ENCODE data around the gene TJAP1.

Gene TJAP1

DNA sequence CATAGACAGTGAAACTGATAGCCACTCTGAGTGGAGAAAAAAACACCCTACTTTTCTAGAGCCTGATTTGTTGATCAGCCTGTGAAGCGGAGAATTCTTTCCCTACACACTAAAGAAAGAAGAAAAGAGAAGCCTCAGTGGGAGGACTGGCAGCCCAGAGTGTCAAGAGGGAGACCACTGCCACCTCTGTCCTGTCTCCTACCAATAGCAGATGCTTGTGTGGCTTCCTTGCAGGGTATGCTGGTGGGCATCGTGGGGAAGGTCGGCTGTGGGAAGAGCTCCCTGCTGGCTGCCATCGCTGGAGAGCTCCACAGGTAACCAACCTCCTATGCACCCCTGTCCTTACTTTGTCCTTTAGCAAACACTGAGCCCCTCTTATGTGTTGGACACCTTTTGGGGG, 39.7 kb upstream of the TJAP1 start:
- no peak overlapping the region for H3K4me3 ChIP-seq (ENCODE audit: low read length)
- H3K9me3 ChIP-seq (ENCODE audit: control insufficient read depth, low read length), result no peaks in the 10 kb centered on the region
- peak overlapping the region; percentile 8 for H3K9ac ChIP-seq (ENCODE audit: low read length)
- peaks cover 41% of the 10 kb centered on the region for H3K36me3 ChIP-seq (ENCODE audit: control insufficient read depth, insufficient read depth, low read length, severe bottlenecking)
- H3K4me1 ChIP-seq (ENCODE audit: control insufficient read depth, insufficient read depth, low read length), result peaks cover 24% of the 10 kb centered on the region
- H3K27me3 ChIP-seq (replicated peaks; ENCODE audit: control insufficient read depth, insufficient read depth, low read length), result no peaks in the 10 kb centered on the region
- DNase-seq (ENCODE audit: low read depth), result no peak

DNA sequence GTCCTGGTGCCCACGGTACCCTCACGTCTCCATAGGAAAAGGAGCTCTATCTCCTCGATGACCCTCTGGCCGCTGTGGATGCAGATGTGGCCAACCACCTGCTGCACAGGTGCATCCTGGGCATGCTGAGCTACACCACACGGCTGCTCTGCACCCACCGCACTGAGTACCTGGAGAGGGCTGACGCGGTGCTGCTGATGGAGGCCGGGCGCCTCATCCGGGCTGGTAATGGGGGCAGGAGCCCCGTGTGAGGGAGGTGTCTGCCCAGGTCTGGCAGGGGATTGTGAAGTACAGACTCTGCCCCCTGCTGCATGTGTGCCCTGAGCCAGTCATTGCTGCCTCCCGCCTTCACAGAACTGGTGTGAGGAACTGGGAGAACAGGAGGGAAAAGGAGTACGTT, 34.4 kb upstream of the TJAP1 start:
- H3K9me3 ChIP-seq (ENCODE audit: control insufficient read depth, low read length), result no peaks in the 10 kb centered on the region
- H3K27me3 ChIP-seq (replicated peaks; ENCODE audit: control insufficient read depth, insufficient read depth, low read length), result no peaks in the 10 kb centered on the region
- no peak for DNase-seq (ENCODE audit: low read depth)
- H3K4me3 ChIP-seq (ENCODE audit: low read length), result no peak overlapping the region
- peaks cover 70% of the 10 kb centered on the region for H3K36me3 ChIP-seq (ENCODE audit: control insufficient read depth, insufficient read depth, low read length, severe bottlenecking)
- no peaks in the 10 kb centered on the region for H3K4me1 ChIP-seq (ENCODE audit: control insufficient read depth, insufficient read depth, low read length)
- no peak overlapping the region for H3K9ac ChIP-seq (ENCODE audit: low read length)

DNA sequence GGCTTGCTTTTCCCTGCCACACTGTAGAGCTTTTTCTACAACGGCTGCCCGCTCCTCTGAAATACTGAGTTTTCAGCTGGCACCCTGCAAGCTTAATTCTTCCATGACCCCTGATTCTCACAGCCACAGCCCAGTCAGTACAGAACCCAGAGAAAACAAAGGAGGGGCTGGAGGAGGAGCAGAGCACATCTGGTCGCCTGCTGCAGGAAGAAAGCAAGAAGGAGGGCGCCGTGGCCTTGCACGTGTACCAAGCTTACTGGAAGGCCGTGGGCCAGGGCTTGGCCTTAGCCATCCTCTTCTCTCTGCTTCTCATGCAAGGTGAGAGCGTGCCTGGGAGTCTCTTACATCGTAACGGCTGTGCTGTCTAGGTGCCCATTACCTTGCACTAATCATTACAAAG, 33.3 kb upstream of the TJAP1 start:
- no peaks in the 10 kb centered on the region for H3K27me3 ChIP-seq (replicated peaks; ENCODE audit: control insufficient read depth, insufficient read depth, low read length)
- DNase-seq (ENCODE audit: low read depth), result no peak
- no peaks in the 10 kb centered on the region for H3K9me3 ChIP-seq (ENCODE audit: control insufficient read depth, low read length)
- peaks cover 71% of the 10 kb centered on the region for H3K36me3 ChIP-seq (ENCODE audit: control insufficient read depth, insufficient read depth, low read length, severe bottlenecking)
- H3K4me1 ChIP-seq (ENCODE audit: control insufficient read depth, insufficient read depth, low read length), result no peaks in the 10 kb centered on the region
- no peak overlapping the region for H3K9ac ChIP-seq (ENCODE audit: low read length)
- H3K4me3 ChIP-seq (ENCODE audit: low read length), result no peak overlapping the region

DNA sequence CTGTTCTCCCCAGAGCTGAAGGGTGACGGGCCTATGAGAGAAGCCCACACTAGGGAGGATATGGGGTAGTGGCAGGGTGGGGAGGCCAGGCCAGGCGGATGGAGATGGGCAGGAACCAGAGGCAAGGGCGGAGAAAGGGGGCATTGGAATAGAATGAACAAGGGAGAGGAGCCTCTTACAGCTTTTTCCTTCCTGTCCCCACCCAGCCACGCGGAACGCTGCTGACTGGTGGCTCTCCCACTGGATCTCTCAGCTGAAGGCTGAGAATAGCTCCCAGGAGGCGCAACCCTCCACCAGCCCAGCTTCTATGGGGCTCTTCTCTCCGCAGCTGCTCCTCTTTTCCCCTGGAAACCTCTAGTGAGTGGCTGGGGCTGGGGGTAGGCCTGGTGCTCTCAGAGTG, 32.8 kb upstream of the TJAP1 start:
- Histone ChIP-seq H3K4me3 (ENCODE audit: low read length) (no peak overlapping the region), H3K36me3 (ENCODE audit: control insufficient read depth, insufficient read depth, low read length, severe bottlenecking) (peaks cover 77% of the 10 kb centered on the region), H3K9ac (ENCODE audit: low read length) (no peak overlapping the region), H3K9me3 (ENCODE audit: control insufficient read depth, low read length) (no peaks in the 10 kb centered on the region), H3K4me1 (ENCODE audit: control insufficient read depth, insufficient read depth, low read length) (no peaks in the 10 kb centered on the region), H3K27me3 (replicated peaks; ENCODE audit: control insufficient read depth, insufficient read depth, low read length) (no peaks in the 10 kb centered on the region)
- DNase-seq (ENCODE audit: low read depth), result no peak

DNA sequence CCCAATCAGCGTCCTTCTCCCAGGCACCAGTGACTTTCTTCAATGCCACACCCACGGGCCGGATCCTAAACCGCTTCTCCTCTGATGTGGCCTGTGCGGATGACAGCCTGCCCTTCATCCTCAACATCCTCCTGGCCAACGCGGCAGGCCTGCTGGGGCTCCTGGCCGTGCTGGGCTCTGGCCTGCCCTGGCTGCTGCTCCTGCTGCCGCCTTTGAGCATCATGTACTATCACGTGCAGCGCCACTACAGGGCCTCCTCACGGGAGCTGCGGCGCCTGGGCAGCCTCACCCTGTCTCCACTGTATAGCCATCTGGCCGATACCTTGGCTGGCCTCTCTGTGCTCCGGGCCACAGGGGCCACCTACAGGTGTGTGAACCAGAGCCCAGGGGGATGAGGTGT, 31.8 kb upstream of the TJAP1 start:
- no peak for DNase-seq (ENCODE audit: low read depth)
- H3K27me3 ChIP-seq (replicated peaks; ENCODE audit: control insufficient read depth, insufficient read depth, low read length), result no peaks in the 10 kb centered on the region
- H3K4me1 ChIP-seq (ENCODE audit: control insufficient read depth, insufficient read depth, low read length), result no peaks in the 10 kb centered on the region
- H3K4me3 ChIP-seq (ENCODE audit: low read length), result no peak overlapping the region
- H3K36me3 ChIP-seq (ENCODE audit: control insufficient read depth, insufficient read depth, low read length, severe bottlenecking), result peaks cover 87% of the 10 kb centered on the region
- H3K9ac ChIP-seq (ENCODE audit: low read length), result no peak overlapping the region
- no peaks in the 10 kb centered on the region for H3K9me3 ChIP-seq (ENCODE audit: control insufficient read depth, low read length)

DNA sequence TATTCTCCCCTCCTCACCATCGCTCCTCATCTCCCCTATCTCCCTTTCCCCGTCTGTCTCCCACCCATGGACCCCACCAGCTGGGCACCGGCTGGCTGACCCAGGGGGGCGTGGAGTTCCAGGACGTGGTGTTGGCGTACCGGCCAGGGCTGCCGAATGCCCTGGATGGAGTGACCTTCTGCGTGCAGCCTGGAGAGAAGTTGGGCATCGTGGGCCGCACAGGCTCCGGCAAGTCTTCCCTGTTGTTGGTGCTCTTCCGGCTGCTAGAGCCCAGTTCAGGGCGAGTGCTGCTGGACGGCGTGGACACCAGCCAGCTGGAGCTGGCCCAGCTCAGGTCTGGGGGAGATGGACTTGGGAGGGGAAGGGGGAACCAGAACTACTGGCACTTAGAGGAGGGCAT, 29.8 kb upstream of the TJAP1 start:
- Histone ChIP-seq H3K9ac (ENCODE audit: low read length) (no peak overlapping the region), H3K27me3 (replicated peaks; ENCODE audit: control insufficient read depth, insufficient read depth, low read length) (no peaks in the 10 kb centered on the region), H3K9me3 (ENCODE audit: control insufficient read depth, low read length) (no peaks in the 10 kb centered on the region), H3K4me1 (ENCODE audit: control insufficient read depth, insufficient read depth, low read length) (no peaks in the 10 kb centered on the region), H3K36me3 (ENCODE audit: control insufficient read depth, insufficient read depth, low read length, severe bottlenecking) (peaks cover 92% of the 10 kb centered on the region), H3K4me3 (ENCODE audit: low read length) (no peak overlapping the region)
- DNase-seq (ENCODE audit: low read depth), result no peak

DNA sequence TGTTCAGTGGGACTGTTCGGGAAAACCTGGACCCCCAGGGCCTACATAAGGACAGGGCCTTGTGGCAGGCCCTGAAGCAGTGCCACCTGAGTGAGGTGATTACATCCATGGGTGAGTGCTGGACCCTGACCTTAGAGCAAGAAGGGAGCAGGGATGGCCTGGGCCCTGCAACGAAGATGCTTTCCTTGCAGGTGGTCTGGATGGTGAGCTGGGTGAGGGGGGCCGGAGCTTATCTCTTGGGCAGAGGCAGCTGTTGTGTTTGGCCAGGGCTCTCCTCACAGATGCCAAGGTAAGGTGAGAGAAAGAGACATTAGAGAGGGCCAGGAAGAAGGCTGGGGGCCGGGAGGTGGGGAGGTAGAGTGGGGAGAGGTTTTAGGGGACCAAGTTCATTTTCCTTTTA, 28.5 kb upstream of the TJAP1 start:
- no peaks in the 10 kb centered on the region for H3K27me3 ChIP-seq (replicated peaks; ENCODE audit: control insufficient read depth, insufficient read depth, low read length)
- H3K36me3 ChIP-seq (ENCODE audit: control insufficient read depth, insufficient read depth, low read length, severe bottlenecking), result peaks cover 79% of the 10 kb centered on the region
- DNase-seq (ENCODE audit: low read depth), result no peak
- H3K9ac ChIP-seq (ENCODE audit: low read length), result no peak overlapping the region
- no peaks in the 10 kb centered on the region for H3K4me1 ChIP-seq (ENCODE audit: control insufficient read depth, insufficient read depth, low read length)
- H3K4me3 ChIP-seq (ENCODE audit: low read length), result no peak overlapping the region
- H3K9me3 ChIP-seq (ENCODE audit: control insufficient read depth, low read length), result no peaks in the 10 kb centered on the region

DNA sequence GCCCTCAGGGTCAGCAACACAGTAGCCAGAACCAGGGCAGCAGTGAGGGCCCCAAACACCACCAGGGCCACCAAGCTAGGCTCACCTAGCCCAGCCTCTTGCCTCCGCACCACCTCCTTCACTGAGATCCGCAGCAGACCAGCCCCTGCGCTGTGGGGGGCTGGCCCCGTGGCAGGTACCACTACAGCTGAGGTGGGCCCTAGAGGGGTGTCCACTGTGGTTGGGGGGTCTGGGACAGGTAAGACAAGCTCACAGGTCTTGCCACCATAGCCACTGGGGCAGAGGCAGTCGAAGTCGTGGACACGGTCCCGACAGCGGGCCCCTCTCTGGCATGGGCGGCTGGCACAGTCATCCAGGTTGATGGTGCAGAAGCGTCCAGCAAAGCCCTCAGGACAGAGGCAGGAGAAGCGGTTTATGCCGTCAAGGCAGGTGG, 26.7 kb upstream of the TJAP1 start:
- Histone ChIP-seq H3K4me1 (ENCODE audit: control insufficient read depth, insufficient read depth, low read length) (peaks cover 2% of the 10 kb centered on the region), H3K9me3 (ENCODE audit: control insufficient read depth, low read length) (no peaks in the 10 kb centered on the region), H3K27me3 (replicated peaks; ENCODE audit: control insufficient read depth, insufficient read depth, low read length) (peaks cover 1% of the 10 kb centered on the region), H3K9ac (ENCODE audit: low read length) (no peak overlapping the region), H3K36me3 (ENCODE audit: control insufficient read depth, insufficient read depth, low read length, severe bottlenecking) (peaks cover 61% of the 10 kb centered on the region), H3K4me3 (ENCODE audit: low read length) (no peak overlapping the region)
- no peak for DNase-seq (ENCODE audit: low read depth)

DNA sequence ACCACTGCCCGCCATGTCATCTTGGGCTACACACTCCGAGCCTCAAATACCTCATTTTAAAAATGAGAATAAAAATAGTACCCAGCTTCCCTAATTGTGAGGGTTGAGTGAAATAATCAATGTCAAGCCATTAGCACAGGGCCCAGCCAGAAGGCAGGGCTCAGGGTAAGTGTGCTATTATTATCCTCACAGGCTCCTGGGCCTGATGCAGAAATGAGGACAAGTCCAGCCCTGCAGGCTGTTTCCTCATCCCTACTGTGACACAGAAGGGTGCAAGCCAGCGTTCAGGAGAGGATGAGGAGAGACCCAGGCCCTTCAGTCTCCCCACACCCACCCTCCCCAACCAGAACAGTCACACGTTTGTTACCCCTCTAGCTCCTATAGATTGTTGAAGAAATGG, 26.0 kb upstream of the TJAP1 start:
- Histone ChIP-seq H3K4me1 (ENCODE audit: control insufficient read depth, insufficient read depth, low read length) (peaks cover 3% of the 10 kb centered on the region), H3K27me3 (replicated peaks; ENCODE audit: control insufficient read depth, insufficient read depth, low read length) (peaks cover 8% of the 10 kb centered on the region), H3K9ac (ENCODE audit: low read length) (no peak overlapping the region), H3K36me3 (ENCODE audit: control insufficient read depth, insufficient read depth, low read length, severe bottlenecking) (peaks cover 55% of the 10 kb centered on the region), H3K9me3 (ENCODE audit: control insufficient read depth, low read length) (no peaks in the 10 kb centered on the region), H3K4me3 (ENCODE audit: low read length) (no peak overlapping the region)
- DNase-seq (ENCODE audit: low read depth), result no peak

DNA sequence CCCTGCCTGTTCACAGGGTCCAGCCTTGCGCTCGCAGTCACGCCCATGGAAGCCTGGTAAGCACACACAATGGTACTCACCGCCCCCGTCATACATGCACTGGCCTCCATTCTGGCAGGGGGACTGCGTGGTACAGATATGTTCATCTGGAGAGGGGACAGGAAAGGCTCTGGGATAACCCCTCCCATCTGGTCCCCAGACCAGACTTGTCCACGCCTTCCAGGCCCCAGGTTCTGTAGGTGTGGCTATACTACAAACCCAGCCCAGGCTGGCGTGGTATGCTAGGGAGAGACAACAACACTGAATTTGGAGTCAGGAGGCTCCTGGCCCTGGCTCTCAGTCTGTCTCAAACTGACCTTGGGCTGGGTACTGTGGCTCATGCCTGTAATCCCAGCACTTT, 25.4 kb upstream of the TJAP1 start:
- no peak for DNase-seq (ENCODE audit: low read depth)
- peaks cover 53% of the 10 kb centered on the region for H3K36me3 ChIP-seq (ENCODE audit: control insufficient read depth, insufficient read depth, low read length, severe bottlenecking)
- no peak overlapping the region for H3K4me3 ChIP-seq (ENCODE audit: low read length)
- H3K4me1 ChIP-seq (ENCODE audit: control insufficient read depth, insufficient read depth, low read length), result peaks cover 3% of the 10 kb centered on the region
- H3K9me3 ChIP-seq (ENCODE audit: control insufficient read depth, low read length), result no peaks in the 10 kb centered on the region
- H3K9ac ChIP-seq (ENCODE audit: low read length), result no peak overlapping the region
- peaks cover 11% of the 10 kb centered on the region for H3K27me3 ChIP-seq (replicated peaks; ENCODE audit: control insufficient read depth, insufficient read depth, low read length)

DNA sequence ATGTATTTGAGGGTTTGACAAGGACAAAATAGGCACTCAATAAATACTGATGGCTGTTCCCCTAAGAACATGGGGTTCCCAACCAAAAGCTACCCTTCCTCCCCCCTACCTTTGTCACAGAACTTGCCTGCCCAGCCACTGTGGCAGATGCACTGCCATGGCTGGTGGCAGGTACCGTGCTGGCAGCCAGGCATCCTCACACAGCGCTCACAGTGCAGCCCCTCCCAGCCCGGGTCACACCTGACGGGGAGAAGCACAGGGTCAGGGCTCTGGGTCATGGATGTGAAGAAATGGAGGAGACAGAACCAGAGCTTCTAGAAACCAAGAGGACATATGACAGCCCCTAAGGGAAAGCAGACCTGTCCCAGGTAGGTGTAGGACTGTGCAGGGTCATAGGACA, 24.5 kb upstream of the TJAP1 start:
- Histone ChIP-seq H3K36me3 (ENCODE audit: control insufficient read depth, insufficient read depth, low read length, severe bottlenecking) (peaks cover 43% of the 10 kb centered on the region), H3K9ac (ENCODE audit: low read length) (no peak overlapping the region), H3K27me3 (replicated peaks; ENCODE audit: control insufficient read depth, insufficient read depth, low read length) (peaks cover 11% of the 10 kb centered on the region), H3K4me1 (ENCODE audit: control insufficient read depth, insufficient read depth, low read length) (peaks cover 3% of the 10 kb centered on the region), H3K9me3 (ENCODE audit: control insufficient read depth, low read length) (no peaks in the 10 kb centered on the region), H3K4me3 (ENCODE audit: low read length) (no peak overlapping the region)
- no peak for DNase-seq (ENCODE audit: low read depth)

DNA sequence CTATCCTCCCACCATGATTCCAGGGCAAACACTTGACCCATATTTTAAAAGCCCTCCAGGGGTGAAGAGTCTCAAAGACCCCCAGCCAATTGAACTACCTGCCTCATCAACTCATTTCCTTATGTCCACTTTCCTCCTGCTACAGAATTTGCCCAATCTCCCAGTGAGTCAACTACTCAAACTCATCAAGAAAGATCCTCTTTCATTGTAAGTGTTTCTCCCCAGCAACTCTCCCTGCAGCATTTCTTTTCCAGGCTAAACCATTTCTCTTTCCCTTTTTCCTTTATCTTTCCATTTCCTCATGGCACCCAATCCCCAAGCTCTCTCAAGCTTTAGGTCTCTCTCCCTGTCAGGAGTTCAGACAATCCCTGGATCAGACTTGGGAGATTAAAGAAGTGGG, 23.5 kb upstream of the TJAP1 start:
- peaks cover 34% of the 10 kb centered on the region for H3K36me3 ChIP-seq (ENCODE audit: control insufficient read depth, insufficient read depth, low read length, severe bottlenecking)
- H3K27me3 ChIP-seq (replicated peaks; ENCODE audit: control insufficient read depth, insufficient read depth, low read length), result peaks cover 11% of the 10 kb centered on the region
- DNase-seq (ENCODE audit: low read depth), result no peak
- H3K9ac ChIP-seq (ENCODE audit: low read length), result no peak overlapping the region
- peaks cover 3% of the 10 kb centered on the region for H3K4me1 ChIP-seq (ENCODE audit: control insufficient read depth, insufficient read depth, low read length)
- no peak overlapping the region for H3K4me3 ChIP-seq (ENCODE audit: low read length)
- H3K9me3 ChIP-seq (ENCODE audit: control insufficient read depth, low read length), result no peaks in the 10 kb centered on the region
